Measurements from ENCODE around the gene CRISPLD2. TPM values are rescaled to one million over a fixed set of nuclear protein-coding genes. Genes with fewer than 3 reads are reported as not detected.
A peak's percentile ranks its signal among the peaks of the same experiment; 100 is the strongest.

The CRISPLD2 gene
- total RNA-seq (ENCODE audit: low replicate concordance) = 0.99 and 29.3 TPM in 2 replicates

DNA sequence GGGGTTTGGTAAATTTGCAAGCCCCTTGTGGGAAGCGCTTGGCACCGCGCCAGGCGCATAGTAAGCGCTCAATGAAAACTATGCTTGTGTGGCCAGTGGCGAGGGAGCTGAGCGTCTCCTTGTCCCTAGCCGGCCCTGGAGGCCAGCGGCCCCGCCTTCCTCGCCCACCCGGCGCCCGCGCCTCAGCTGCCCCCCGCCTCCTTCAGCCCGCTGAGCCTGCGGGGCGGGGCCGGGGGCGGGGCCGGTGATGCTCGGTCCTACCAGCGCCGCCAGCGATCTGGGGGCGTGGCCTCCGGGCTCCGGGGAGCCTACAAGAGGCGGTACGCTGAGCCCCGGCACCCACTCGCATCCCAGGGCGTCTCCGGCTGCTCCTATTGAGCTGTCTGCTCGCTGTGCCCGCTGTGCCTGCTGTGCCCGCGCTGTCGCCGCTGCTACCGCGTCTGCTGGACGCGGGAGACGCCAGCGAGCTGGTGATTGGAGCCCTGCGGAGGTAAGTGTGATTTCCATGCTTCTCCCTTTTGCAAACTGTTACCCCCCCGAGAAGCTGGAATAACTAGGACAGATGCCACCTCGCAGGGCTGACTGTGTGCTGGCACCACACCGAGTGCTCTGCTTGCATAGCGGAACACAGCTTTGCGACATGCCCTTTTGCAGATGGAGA is at the start of gene CRISPLD2:
Gene CRISPLD2 (plus strand): TSS at position 342 of the 661 bp plus-strand sequence. CDS start 18,511 bp downstream, outside the sequence.
- TF ChIP-seq, protein P1, sequence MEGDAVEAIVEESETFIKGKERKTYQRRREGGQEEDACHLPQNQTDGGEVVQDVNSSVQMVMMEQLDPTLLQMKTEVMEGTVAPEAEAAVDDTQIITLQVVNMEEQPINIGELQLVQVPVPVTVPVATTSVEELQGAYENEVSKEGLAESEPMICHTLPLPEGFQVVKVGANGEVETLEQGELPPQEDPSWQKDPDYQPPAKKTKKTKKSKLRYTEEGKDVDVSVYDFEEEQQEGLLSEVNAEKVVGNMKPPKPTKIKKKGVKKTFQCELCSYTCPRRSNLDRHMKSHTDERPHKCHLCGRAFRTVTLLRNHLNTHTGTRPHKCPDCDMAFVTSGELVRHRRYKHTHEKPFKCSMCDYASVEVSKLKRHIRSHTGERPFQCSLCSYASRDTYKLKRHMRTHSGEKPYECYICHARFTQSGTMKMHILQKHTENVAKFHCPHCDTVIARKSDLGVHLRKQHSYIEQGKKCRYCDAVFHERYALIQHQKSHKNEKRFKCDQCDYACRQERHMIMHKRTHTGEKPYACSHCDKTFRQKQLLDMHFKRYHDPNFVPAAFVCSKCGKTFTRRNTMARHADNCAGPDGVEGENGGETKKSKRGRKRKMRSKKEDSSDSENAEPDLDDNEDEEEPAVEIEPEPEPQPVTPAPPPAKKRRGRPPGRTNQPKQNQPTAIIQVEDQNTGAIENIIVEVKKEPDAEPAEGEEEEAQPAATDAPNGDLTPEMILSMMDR (IDR thresholded peaks at IDR 0.05; ENCODE audit: insufficient read depth, low read length) = no peak
- peak within 1 kb of the TSS; percentile 72 for H3K4me3 ChIP-seq (ENCODE audit: low read depth, low read length)
- peak; percentile 78 for DNase-seq (ENCODE audit: low read depth)

DNA sequence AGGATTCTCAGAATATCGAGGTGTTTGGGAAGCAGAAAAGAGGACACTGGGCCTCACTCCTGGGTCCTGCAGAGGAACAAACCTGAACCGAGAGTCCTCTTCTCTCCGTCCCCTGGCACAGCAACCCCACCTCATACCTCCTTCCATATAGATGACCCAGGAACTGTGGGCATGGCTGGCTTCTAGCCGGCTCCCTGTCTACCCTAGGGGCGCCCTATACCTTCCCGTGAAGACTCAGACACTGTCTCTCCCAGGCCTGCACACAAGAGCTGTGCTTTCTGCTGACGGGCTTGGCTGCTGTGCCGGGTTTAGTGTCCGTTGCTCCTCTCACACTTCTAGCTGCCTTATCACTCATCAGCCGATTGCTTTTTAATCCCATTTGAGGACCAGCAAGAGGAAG is 46.5 kb upstream of the CRISPLD2 start:
- TF ChIP-seq, protein P1 (IDR thresholded peaks at IDR 0.05; ENCODE audit: insufficient read depth, low read length) = no peak
- no peak for DNase-seq (ENCODE audit: low read depth)
- H3K4me3 ChIP-seq (ENCODE audit: low read depth, low read length) = no peak overlapping the region

GRCh38 chr16:84774810-84775209 is 45.0 kb upstream of the CRISPLD2 start:
- TF ChIP-seq, protein P1 (IDR thresholded peaks at IDR 0.05; ENCODE audit: insufficient read depth, low read length) = no peak
- no peak overlapping the region for H3K4me3 ChIP-seq (ENCODE audit: low read depth, low read length)
- peak; percentile 89 for DNase-seq (ENCODE audit: low read depth)

DNA sequence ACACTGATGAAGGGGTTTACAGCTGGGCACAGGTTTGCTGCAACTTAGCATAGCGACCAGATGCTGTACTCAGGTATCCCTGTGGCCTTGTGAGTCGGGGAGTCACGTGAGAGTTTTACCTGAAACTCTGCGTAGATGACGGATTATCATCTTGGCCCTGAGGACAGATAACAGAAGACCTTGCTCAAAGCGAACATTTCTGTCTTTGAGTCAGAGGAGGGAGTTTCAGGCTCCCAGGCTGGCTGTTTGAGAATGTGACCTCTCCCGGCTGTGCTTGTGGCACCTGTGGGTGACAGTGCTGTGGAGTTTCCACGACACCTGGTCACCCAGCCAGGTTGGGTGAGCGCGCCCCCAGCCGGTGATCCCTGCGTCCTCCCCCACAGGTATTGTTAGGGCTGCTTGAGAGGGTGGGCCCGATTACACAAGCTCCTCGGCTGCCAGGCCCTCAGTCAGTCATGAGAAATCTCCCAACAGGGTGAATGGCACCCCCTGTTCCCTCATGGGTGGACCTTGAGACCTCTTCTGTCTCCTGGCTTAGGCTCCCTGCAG is 44.4 kb upstream of the CRISPLD2 start:
- no peak overlapping the region for H3K4me3 ChIP-seq (ENCODE audit: low read depth, low read length)
- no peak for DNase-seq (ENCODE audit: low read depth)
- TF ChIP-seq, protein P1 (IDR thresholded peaks at IDR 0.05; ENCODE audit: insufficient read depth, low read length) = no peak

DNA sequence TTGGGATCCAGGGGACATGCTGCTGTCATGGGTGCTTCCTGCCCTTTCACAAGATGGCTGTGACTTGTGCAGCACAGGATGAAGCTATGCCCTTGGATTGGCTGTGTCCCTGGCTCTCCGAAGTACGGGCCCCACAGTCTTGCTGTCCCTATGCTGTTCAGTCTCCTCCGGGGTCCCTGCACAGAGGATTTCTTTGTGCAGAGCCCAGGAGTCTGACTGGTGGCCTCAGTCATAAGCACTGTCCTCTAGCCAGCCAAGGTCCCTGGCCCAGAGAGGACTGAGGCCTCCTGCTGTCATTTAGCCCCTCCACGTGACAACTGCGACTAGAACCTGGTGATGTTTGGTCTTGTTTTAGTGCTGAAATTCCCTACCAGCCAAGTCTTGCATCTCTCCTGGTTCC is 42.4 kb upstream of the CRISPLD2 start:
- no peak for DNase-seq (ENCODE audit: low read depth)
- H3K4me3 ChIP-seq (ENCODE audit: low read depth, low read length) = no peak overlapping the region
- TF ChIP-seq, protein P1 (IDR thresholded peaks at IDR 0.05; ENCODE audit: insufficient read depth, low read length) = no peak

DNA sequence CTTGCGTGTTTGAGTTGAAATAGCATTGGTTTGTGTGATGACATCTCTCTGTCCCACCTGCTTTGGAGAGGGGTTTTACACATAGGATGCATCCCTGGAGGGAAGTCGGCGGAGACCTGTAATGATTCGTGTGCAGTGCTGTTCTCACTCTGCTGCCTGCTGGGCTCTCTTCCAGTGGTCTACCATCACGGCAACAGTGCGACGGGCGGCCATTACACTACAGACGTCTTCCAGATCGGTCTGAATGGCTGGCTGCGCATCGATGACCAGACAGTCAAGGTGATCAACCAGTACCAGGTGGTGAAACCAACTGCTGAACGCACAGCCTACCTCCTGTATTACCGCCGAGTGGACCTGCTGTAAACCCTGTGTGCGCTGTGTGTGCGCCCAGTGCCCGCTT is 41.1 kb upstream of the CRISPLD2 start:
- DNase-seq (ENCODE audit: low read depth) = no peak
- no peak overlapping the region for H3K4me3 ChIP-seq (ENCODE audit: low read depth, low read length)
- TF ChIP-seq, protein P1 (IDR thresholded peaks at IDR 0.05; ENCODE audit: insufficient read depth, low read length) = no peak
